RKO (cell line): Measurements from ENCODE around the gene CFHR4.
"Not testable (repeated sequence)": the region's sequence is repeated elsewhere in the genome, so short reads cannot be mapped to it uniquely, and the experiment has no call there.

Source experiments
- DNase-seq: peaks from one replicate; pipeline ENCODE4 v3.0.0-alpha.2; 2016; ENCODE audit warnings: low spot score

CFHR4 gene

DNA sequence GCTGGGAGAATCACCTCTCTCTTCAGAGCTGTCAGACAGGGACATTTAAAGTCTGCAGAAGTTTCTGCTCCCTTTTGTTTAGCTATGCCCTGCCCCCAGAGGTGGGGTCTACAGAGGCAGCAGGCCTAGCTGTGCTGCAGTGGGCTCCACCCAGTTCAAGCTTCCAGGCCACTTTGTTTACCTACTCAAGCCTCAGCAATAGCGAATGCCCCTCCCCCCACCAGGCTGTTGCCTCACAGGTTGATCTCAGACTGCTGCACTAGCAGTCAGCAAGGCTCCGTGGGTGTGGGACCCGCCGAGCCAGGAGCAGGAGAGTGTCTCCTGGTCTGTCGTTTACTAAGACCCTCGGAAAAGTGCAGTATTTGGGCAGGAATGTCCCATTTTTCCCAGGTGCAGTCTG lies 53.6 kb downstream of the CFHR4 start:
- DNase-seq = not testable (repeated sequence)

DNA sequence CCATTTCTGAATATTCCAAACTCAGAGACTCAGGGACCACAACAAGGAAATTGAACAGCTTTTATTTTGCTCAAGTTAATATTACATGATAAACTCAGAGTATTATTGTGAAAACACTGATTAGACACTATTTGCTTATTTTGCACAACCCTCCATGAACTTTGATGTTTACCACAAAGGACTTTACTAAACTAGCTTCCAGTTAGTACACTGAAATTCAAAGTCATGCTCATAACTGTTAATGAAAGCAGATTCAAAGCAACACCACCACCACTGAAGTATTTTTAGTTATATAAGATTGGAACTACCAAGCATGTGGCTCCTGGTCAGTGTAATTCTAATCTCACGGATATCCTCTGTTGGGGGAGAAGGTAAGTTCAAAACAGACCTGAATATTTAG lies 55.7 kb downstream of the CFHR4 start, which contains the start of gene CFHR2:
TSS of gene CFHR2 (plus strand) at position 171 of the 400 bp plus-strand sequence. CDS start at position 314, 143 bp downstream.
- DNase-seq = not testable (repeated sequence)

DNA sequence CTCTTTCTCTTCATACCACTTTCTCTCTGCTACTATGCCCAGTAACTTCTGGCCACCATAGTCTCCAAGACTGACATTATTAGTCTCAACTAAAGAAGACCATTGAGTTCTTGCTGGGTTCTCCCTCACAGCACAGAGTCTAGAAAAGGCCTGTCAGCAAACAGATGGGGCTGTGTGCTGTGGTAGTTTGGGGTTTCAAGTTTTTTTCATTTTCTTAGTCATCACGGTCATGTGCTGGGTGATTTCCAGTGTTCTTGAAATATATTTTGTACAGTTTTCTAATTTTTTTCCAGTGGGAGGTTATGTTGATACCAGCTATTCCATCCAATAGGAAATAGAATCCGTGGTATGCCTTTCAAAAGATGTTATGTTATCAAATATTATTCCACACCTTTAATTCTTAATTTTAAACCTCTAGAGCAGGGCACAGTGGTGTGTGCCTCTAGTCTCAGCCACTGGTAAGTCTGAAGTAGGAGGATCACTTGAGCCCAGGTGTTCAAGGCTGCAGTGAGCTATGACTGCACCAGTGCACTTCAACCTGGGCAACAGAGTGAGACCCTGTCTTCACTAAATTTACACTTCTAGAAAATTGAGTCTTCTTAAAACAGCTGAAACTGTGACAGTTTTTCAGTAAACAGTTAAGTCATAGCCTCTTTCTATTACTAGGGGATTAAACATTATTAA lies 64.0 kb downstream of the CFHR4 start:
- DNase-seq = no peak

DNA sequence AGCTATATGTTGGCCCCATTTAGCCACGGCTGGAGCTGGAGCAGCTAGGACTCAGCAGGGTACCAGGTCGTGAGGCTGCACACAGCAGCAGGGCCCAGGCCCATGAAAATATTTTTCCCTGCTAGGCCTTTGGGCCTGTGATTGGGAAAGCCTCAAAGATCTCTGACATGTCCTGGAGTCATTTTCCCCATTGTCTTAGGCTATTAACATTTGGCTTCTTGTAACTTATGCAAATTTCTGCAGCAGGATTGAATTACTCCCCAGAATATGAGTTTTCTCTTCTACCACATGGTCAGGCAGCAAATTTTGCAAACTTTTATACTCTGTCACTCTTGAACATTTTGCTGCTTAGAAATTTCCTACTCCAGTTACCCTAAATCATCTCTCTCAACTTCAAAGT lies 66.9 kb downstream of the CFHR4 start:
- no peak for DNase-seq

DNA sequence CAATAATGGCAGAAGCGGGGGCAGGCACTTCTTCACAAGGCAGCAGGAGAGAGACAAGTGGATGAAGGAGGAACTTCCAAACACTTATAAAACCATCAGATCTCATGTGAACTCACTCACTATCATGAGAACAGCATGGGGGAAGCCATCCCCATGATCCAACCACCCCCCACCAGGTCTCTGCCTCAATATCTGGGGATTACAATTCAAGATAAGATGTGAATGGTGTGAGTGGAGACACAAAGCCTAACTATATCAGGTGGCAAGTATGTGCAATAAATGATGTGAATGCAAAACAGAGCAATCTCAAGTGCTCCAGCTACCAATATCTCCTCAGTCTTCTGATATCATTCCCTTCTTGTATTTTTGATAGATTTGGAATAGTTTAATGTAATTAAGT lies 68.1 kb downstream of the CFHR4 start:
- DNase-seq = no peak

DNA sequence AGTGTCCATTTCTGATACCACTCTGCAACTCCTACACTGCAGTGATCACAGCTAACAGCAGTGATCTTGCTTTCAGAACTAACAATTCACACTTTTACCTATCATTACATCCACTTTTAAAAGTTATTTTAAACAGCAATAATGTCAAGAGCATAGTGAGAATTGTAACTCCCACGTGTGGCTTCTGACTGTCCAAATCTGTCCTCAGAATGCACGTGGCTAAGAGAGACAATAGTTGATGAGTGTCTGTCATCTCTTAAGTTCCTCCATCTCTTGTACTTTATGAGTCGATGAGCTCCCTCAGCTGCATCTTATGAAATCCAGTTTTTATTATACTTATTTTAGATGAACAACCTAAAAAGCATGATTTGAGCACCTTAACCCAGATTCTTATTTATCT lies 73.0 kb downstream of the CFHR4 start:
- no peak for DNase-seq
